GM21367 (cell line): ENCODE results near the gene CSTF3.
"Not testable (repeated sequence)": the region's sequence is repeated elsewhere in the genome, so short reads cannot be mapped to it uniquely, and the experiment has no call there.

ENCODE experiments used
- ATAC-seq: cut with Tn5 transposase; IDR thresholded peaks from one replicate; pipeline ENCODE4 v1.9.1; 2021; ENCODE audit not compliant: unreplicated experiment

Gene CSTF3

GRCh38 chr11:33089776-33090175 lies 71.5 kb downstream of the CSTF3 start:
- no peak for ATAC-seq

GRCh38 chr11:33086017-33086416 lies 75.3 kb downstream of the CSTF3 start:
- ATAC-seq, result no peak

GRCh38 chr11:33083918-33084317 lies 77.4 kb downstream of the CSTF3 start:
- no peak for ATAC-seq

- no peak for ATAC-seq
Observed at GRCh38 chr11:33072465-33072864, 88.8 kb downstream of the CSTF3 start.

- ATAC-seq, result no peak
Observed at GRCh38 chr11:33068611-33069340, 92.5 kb downstream of the CSTF3 start.

- ATAC-seq, result no peak
Observed at GRCh38 chr11:33067294-33067693, 94.0 kb downstream of the CSTF3 start.

GRCh38 chr11:33065445-33066178 lies 95.7 kb downstream of the CSTF3 start:
- no peak for ATAC-seq

- no peak for ATAC-seq
Observed at GRCh38 chr11:33064866-33065265, 96.4 kb downstream of the CSTF3 start.

GRCh38 chr11:33064033-33064825 lies 97.1 kb downstream of the CSTF3 start:
- no peak for ATAC-seq

- no peak for ATAC-seq
Observed at GRCh38 chr11:33063326-33063881, 97.9 kb downstream of the CSTF3 start.

GRCh38 chr11:33062137-33062536 lies 99.1 kb downstream of the CSTF3 start:
- ATAC-seq, result no peak

- ATAC-seq, result no peak
Observed at GRCh38 chr11:33060271-33060670, 101.0 kb downstream of the CSTF3 start.

GRCh38 chr11:33059331-33060007 lies 101.8 kb downstream of the CSTF3 start:
- ATAC-seq, result no peak

GRCh38 chr11:33057284-33057683 lies 104.0 kb downstream of the CSTF3 start:
- no peak for ATAC-seq

- no peak for ATAC-seq
Observed at GRCh38 chr11:33055375-33055774, 105.9 kb downstream of the CSTF3 start.

GRCh38 chr11:33052231-33052630 lies 109.0 kb downstream of the CSTF3 start:
- ATAC-seq, result no peak

GRCh38 chr11:33049565-33050408 lies 111.5 kb downstream of the CSTF3 start:
- ATAC-seq, result not testable (repeated sequence)

GRCh38 chr11:33048701-33049100 lies 112.6 kb downstream of the CSTF3 start:
- not testable (repeated sequence) for ATAC-seq

- no peak for ATAC-seq
Observed at GRCh38 chr11:33045551-33046255, 115.6 kb downstream of the CSTF3 start.
